ENCODE data around the gene DPEP1.

Gene DPEP1

GRCh38 chr16:89686520-89687091, 73.2 kb downstream of the DPEP1 start, which contains the start of gene CDK10:
Gene CDK10 (plus strand): TSS chr16:89686689. CDS start chr16:89686711, 22 bp downstream.
- peak within 1 kb of the TSS; percentile 81 for H3K4me3 ChIP-seq (ENCODE audit: control insufficient read depth, low read depth, low read length)
- DNase-seq (ENCODE audit: low read depth), result no peak
- TF ChIP-seq, protein P1, sequence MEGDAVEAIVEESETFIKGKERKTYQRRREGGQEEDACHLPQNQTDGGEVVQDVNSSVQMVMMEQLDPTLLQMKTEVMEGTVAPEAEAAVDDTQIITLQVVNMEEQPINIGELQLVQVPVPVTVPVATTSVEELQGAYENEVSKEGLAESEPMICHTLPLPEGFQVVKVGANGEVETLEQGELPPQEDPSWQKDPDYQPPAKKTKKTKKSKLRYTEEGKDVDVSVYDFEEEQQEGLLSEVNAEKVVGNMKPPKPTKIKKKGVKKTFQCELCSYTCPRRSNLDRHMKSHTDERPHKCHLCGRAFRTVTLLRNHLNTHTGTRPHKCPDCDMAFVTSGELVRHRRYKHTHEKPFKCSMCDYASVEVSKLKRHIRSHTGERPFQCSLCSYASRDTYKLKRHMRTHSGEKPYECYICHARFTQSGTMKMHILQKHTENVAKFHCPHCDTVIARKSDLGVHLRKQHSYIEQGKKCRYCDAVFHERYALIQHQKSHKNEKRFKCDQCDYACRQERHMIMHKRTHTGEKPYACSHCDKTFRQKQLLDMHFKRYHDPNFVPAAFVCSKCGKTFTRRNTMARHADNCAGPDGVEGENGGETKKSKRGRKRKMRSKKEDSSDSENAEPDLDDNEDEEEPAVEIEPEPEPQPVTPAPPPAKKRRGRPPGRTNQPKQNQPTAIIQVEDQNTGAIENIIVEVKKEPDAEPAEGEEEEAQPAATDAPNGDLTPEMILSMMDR (IDR thresholded peaks at IDR 0.05; ENCODE audit: control insufficient read depth, insufficient read depth, low read depth, low read length, missing control alignments), result no peak

- H3K4me3 ChIP-seq (ENCODE audit: control insufficient read depth, low read depth, low read length), result peak overlapping the region; percentile 81
- TF ChIP-seq, protein P1 (IDR thresholded peaks at IDR 0.05; ENCODE audit: control insufficient read depth, insufficient read depth, low read depth, low read length, missing control alignments), result no peak
- DNase-seq (ENCODE audit: low read depth), result no peak
These were observed 73.9 kb downstream of the DPEP1 start for GRCh38 chr16:89687092-89687940.

All from AG09309 (cell line).